Measurements from ENCODE around the gene MCIDAS.

The MCIDAS gene

GRCh38 chr5:55236800-55237199 lies 9.7 kb upstream of the MCIDAS start:
- no peaks in the 10 kb centered on the region for H3K27me3 ChIP-seq (ENCODE audit: insufficient read depth, low read length)
- H3K4me2 ChIP-seq (ENCODE audit: low read length): no peak overlapping the region
- TF ChIP-seq EZH2 (IDR thresholded peaks at IDR 0.05; ENCODE audit: borderline replicate concordance, low read length) (no peak), CTCF (IDR thresholded peaks at IDR 0.05; ENCODE audit: low read length) (no peak)
- no peaks in the 10 kb centered on the region for H4K20me1 ChIP-seq (ENCODE audit: insufficient read depth, low read length)
- no peaks in the 10 kb centered on the region for H3F3A ChIP-seq (ENCODE audit: insufficient read depth, low read length)
- H3K9ac ChIP-seq (ENCODE audit: low read length): no peak overlapping the region
- peaks cover 25% of the 10 kb centered on the region for H3K4me1 ChIP-seq (ENCODE audit: insufficient read depth, low read length, severe bottlenecking)
- H3K9me2 ChIP-seq (ENCODE audit: low read depth, low read length): no peaks in the 10 kb centered on the region
- H3K27ac ChIP-seq (ENCODE audit: low read depth, low read length, poor library complexity, severe bottlenecking): no peak overlapping the region
- H3K36me3 ChIP-seq (ENCODE audit: insufficient read depth, low read length): no peaks in the 10 kb centered on the region
- no peaks in the 10 kb centered on the region for H3K79me2 ChIP-seq (ENCODE audit: insufficient read depth, low read length)
- no peak overlapping the region for H3K4me3 ChIP-seq (ENCODE audit: low read depth, low read length, poor library complexity, severe bottlenecking)
- H3K9me3 ChIP-seq (ENCODE audit: low read length): no peaks in the 10 kb centered on the region
- H2AFZ ChIP-seq (ENCODE audit: low read length): no peak overlapping the region

- no peak overlapping the region for H3K27ac ChIP-seq (ENCODE audit: low read depth, low read length, poor library complexity, severe bottlenecking)
- no peaks in the 10 kb centered on the region for H3K27me3 ChIP-seq (ENCODE audit: insufficient read depth, low read length)
- peak overlapping the region; percentile 23; the same call in 1 of the 2 replicates for H3K9ac ChIP-seq (ENCODE audit: low read length)
- peak overlapping the region; percentile 79 for H3K4me2 ChIP-seq (ENCODE audit: low read length)
- no peaks in the 10 kb centered on the region for H3K9me3 ChIP-seq (ENCODE audit: low read length)
- no peaks in the 10 kb centered on the region for H4K20me1 ChIP-seq (ENCODE audit: insufficient read depth, low read length)
- no peaks in the 10 kb centered on the region for H3K36me3 ChIP-seq (ENCODE audit: insufficient read depth, low read length)
- TF ChIP-seq EZH2 (IDR thresholded peaks at IDR 0.05; ENCODE audit: borderline replicate concordance, low read length) (no peak), CTCF (IDR thresholded peaks at IDR 0.05; ENCODE audit: low read length) (no peak)
- H3K4me3 ChIP-seq (ENCODE audit: low read depth, low read length, poor library complexity, severe bottlenecking): peak overlapping the region; percentile 65
- peaks cover 31% of the 10 kb centered on the region for H3K4me1 ChIP-seq (ENCODE audit: insufficient read depth, low read length, severe bottlenecking)
- H3K9me2 ChIP-seq (ENCODE audit: low read depth, low read length): no peaks in the 10 kb centered on the region
- H2AFZ ChIP-seq (ENCODE audit: low read length): no peak overlapping the region
- no peaks in the 10 kb centered on the region for H3F3A ChIP-seq (ENCODE audit: insufficient read depth, low read length)
- no peaks in the 10 kb centered on the region for H3K79me2 ChIP-seq (ENCODE audit: insufficient read depth, low read length)
Measured at GRCh38 chr5:55234121-55234700, 7.1 kb upstream of the MCIDAS start.

GRCh38 chr5:55232985-55233928 lies 6.1 kb upstream of the MCIDAS start, which contains the start of gene CCNO:
TSS of gene CCNO (minus strand) at chr5:55233608. CDS start at chr5:55233523, 85 bp downstream.
- Histone ChIP-seq H3K27me3 (ENCODE audit: insufficient read depth, low read length) (no peaks in the 10 kb centered on the region), H3K36me3 (ENCODE audit: insufficient read depth, low read length) (no peaks in the 10 kb centered on the region), H3F3A (ENCODE audit: insufficient read depth, low read length) (no peaks in the 10 kb centered on the region), H3K9me3 (ENCODE audit: low read length) (no peaks in the 10 kb centered on the region), H3K9ac (ENCODE audit: low read length) (peak within 1 kb of the TSS; percentile 33; the same call in 1 of the 2 replicates), H3K4me2 (ENCODE audit: low read length) (peak within 1 kb of the TSS; percentile 79), H2AFZ (ENCODE audit: low read length) (no peak within 1 kb of the TSS), H4K20me1 (ENCODE audit: insufficient read depth, low read length) (no peaks in the 10 kb centered on the region), H3K4me3 (ENCODE audit: low read depth, low read length, poor library complexity, severe bottlenecking) (peak within 1 kb of the TSS; percentile 65), H3K79me2 (ENCODE audit: insufficient read depth, low read length) (no peaks in the 10 kb centered on the region), H3K4me1 (ENCODE audit: insufficient read depth, low read length, severe bottlenecking) (peaks cover 31% of the 10 kb centered on the region), H3K27ac (ENCODE audit: low read depth, low read length, poor library complexity, severe bottlenecking) (no peak within 1 kb of the TSS), H3K9me2 (ENCODE audit: low read depth, low read length) (no peaks in the 10 kb centered on the region)
- TF ChIP-seq CTCF (IDR thresholded peaks at IDR 0.05; ENCODE audit: low read length): no peak
- no peak for TF ChIP-seq EZH2 (IDR thresholded peaks at IDR 0.05; ENCODE audit: borderline replicate concordance, low read length)

Measured in OCI-LY1 (cell line).